ENCODE data around the gene CACNA1B.

The CACNA1B gene

GRCh38 chr9:137988051-137988450 lies 110.5 kb downstream of the CACNA1B start:
- no peak for DNase-seq

- no peak for DNase-seq
These were observed 111.1 kb downstream of the CACNA1B start for GRCh38 chr9:137988701-137989100.

- DNase-seq = no peak
These were observed 111.6 kb downstream of the CACNA1B start for GRCh38 chr9:137989156-137989555.

- DNase-seq = no peak
These were observed 112.6 kb downstream of the CACNA1B start for GRCh38 chr9:137989999-137990715.

GRCh38 chr9:138003485-138004190 lies 126.1 kb downstream of the CACNA1B start:
- DNase-seq = no peak

- no peak for DNase-seq
These were observed 129.1 kb downstream of the CACNA1B start for GRCh38 chr9:138006576-138007233.

- no peak for DNase-seq
These were observed 130.0 kb downstream of the CACNA1B start for GRCh38 chr9:138007566-138007917.

- DNase-seq = no peak
These were observed 130.6 kb downstream of the CACNA1B start for GRCh38 chr9:138007918-138008841.

GRCh38 chr9:138009016-138009802 lies 131.6 kb downstream of the CACNA1B start:
- no peak for DNase-seq

GRCh38 chr9:138009803-138010690 lies 132.5 kb downstream of the CACNA1B start:
- no peak for DNase-seq

- no peak for DNase-seq
These were observed 133.3 kb downstream of the CACNA1B start for GRCh38 chr9:138010861-138011260.

GRCh38 chr9:138011951-138012500 lies 134.4 kb downstream of the CACNA1B start:
- DNase-seq = no peak

GRCh38 chr9:138013273-138013672 lies 135.7 kb downstream of the CACNA1B start:
- DNase-seq = no peak

- no peak for DNase-seq
These were observed 136.4 kb downstream of the CACNA1B start for GRCh38 chr9:138013836-138014562.

GRCh38 chr9:138014563-138014945 lies 137.0 kb downstream of the CACNA1B start:
- DNase-seq = no peak

- no peak for DNase-seq
These were observed 137.6 kb downstream of the CACNA1B start for GRCh38 chr9:138015021-138015829.

- no peak for DNase-seq
These were observed 139.0 kb downstream of the CACNA1B start for GRCh38 chr9:138016406-138017187.

GRCh38 chr9:138017200-138017599 lies 139.6 kb downstream of the CACNA1B start:
- DNase-seq = no peak
